ENCODE data around the gene PPP4R2. TPM values are rescaled to one million over a fixed set of nuclear protein-coding genes. Genes with fewer than 3 reads are reported as not detected.
"Not testable (repeated sequence)": the region's sequence is repeated elsewhere in the genome, so short reads cannot be mapped to it uniquely, and the experiment has no call there.

The PPP4R2 gene
- total RNA-seq, 4 donors from 2014 or later, result 32.2 to 57.6 (median 40.2) TPM

- no peak overlapping the region for H3K4me3 ChIP-seq
- 84 to 93% methylated on average over 9 of the region's 10 CpGs for WGBS, 2 donors (ENCODE audit: low coverage in 1 of 2)
- no peaks in the 10 kb centered on the region for H3K36me3 ChIP-seq
- peak overlapping the region in 1 of 4 donors; percentile 99 for H3K27ac ChIP-seq
- peaks cover 0 to 33% (median 19%) of the 10 kb centered on the region in 3 donors for H3K4me1 ChIP-seq
- H3K27me3 ChIP-seq, result no peaks in the 10 kb centered on the region
- TF ChIP-seq POLR2AphosphoS5 (IDR thresholded peaks at IDR 0.05) (no peak), EP300 (IDR thresholded peaks at IDR 0.05) (no peak), POLR2A (IDR thresholded peaks at IDR 0.05) (no peak)
- TF ChIP-seq, protein P1, sequence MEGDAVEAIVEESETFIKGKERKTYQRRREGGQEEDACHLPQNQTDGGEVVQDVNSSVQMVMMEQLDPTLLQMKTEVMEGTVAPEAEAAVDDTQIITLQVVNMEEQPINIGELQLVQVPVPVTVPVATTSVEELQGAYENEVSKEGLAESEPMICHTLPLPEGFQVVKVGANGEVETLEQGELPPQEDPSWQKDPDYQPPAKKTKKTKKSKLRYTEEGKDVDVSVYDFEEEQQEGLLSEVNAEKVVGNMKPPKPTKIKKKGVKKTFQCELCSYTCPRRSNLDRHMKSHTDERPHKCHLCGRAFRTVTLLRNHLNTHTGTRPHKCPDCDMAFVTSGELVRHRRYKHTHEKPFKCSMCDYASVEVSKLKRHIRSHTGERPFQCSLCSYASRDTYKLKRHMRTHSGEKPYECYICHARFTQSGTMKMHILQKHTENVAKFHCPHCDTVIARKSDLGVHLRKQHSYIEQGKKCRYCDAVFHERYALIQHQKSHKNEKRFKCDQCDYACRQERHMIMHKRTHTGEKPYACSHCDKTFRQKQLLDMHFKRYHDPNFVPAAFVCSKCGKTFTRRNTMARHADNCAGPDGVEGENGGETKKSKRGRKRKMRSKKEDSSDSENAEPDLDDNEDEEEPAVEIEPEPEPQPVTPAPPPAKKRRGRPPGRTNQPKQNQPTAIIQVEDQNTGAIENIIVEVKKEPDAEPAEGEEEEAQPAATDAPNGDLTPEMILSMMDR (IDR thresholded peaks at IDR 0.05), result no peak
- no peak for ATAC-seq
- no peaks in the 10 kb centered on the region for H3K9me3 ChIP-seq
These were observed 1.3 kb upstream of the PPP4R2 start for GRCh38 chr3:72995337-72995736.

DNA sequence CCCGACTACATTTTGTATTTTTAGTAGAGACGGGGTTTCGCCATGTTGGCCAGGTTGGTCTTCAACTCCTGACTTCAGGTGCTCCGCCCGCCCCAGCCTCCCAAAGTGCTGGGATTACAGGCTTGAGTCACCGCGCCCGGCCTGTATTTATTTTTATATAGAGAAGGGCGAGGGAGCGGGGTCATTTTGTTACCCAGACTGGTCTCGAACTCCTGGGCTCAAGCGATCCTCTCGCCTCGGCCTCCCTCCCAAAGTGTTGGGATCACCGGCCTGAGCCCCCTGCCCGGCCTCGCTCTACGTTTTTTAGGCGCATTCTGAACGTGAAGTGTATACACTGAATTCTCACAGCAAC is 514 bp upstream of the PPP4R2 start:
- Histone ChIP-seq H3K27ac (peak overlapping the region; percentile 86 to 99 (median 98)), H3K27me3 (no peaks in the 10 kb centered on the region), H3K4me1 (peaks cover 0 to 41% (median 22%) of the 10 kb centered on the region in 3 donors), H3K9me3 (no peaks in the 10 kb centered on the region), H3K4me3 (peak overlapping the region in 1 of 2 donors; percentile 92), H3K36me3 (peaks cover 0 to 3% of the 10 kb centered on the region in 2 donors)
- WGBS, 2 donors (ENCODE audit: low coverage in 1 of 2), result 76 to 79% methylated on average over 15 of the region's 20 CpGs
- TF ChIP-seq, protein P1 (IDR thresholded peaks at IDR 0.05), result no peak
- ATAC-seq, result no peak

GRCh38 chr3:72997421-72997961 is 880 bp downstream of the PPP4R2 start:
- Histone ChIP-seq H3K27me3 (no peaks in the 10 kb centered on the region), H3K27ac (peak overlapping the region; percentile 86 to 99 (median 98)), H3K4me1 (peaks cover 3 to 55% (median 29%) of the 10 kb centered on the region in 3 donors), H3K4me3 (peak overlapping the region; percentile 77 to 92), H3K9me3 (no peaks in the 10 kb centered on the region), H3K36me3 (peaks cover 0 to 15% of the 10 kb centered on the region in 2 donors)
- TF ChIP-seq, protein P1 (IDR thresholded peaks at IDR 0.05), result peak in 2 of 4 experiments; percentile 33 to 54
- TF ChIP-seq EP300 (IDR thresholded peaks at IDR 0.05), result no peak
- no peak for TF ChIP-seq POLR2AphosphoS5 (IDR thresholded peaks at IDR 0.05)
- no peak for ATAC-seq
- 0 to 2% methylated on average over 4 to 8 of the region's 16 CpGs for WGBS, 2 donors (ENCODE audit: low coverage in 1 of 2)

DNA sequence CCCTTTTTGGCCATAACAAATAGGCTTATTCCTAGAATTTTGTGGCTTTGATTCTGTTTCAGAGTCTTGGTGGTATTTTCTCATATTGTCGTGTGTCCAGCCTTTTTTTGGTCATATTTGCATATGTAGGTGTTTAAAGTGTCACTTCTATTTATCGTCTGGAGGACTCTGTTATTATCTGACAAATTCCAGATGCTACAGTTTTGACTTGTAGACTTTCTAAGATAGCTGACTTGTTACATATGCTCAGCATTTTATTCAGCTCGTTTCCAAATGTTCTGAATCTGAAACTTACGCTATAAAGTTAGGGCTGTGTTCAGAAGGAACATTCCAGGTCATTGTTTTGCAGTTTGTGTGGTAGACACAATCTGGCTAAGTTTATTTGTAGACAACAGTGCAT is 1.9 kb downstream of the PPP4R2 start:
- WGBS, 2 donors (ENCODE audit: low coverage in 1 of 2), result 4 to 5% methylated on average over 4 of the region's 4 CpGs
- no peak for ATAC-seq
- TF ChIP-seq POLR2A (IDR thresholded peaks at IDR 0.05), result no peak
- Histone ChIP-seq H3K27me3 (no peaks in the 10 kb centered on the region), H3K36me3 (peaks cover 0 to 15% of the 10 kb centered on the region in 2 donors), H3K9me3 (no peaks in the 10 kb centered on the region), H3K4me3 (peak overlapping the region; percentile 77 to 92), H3K4me1 (peaks cover 3 to 65% (median 30%) of the 10 kb centered on the region in 3 donors), H3K27ac (peak overlapping the region in 2 of 4 donors; percentile 96 to 99)

DNA sequence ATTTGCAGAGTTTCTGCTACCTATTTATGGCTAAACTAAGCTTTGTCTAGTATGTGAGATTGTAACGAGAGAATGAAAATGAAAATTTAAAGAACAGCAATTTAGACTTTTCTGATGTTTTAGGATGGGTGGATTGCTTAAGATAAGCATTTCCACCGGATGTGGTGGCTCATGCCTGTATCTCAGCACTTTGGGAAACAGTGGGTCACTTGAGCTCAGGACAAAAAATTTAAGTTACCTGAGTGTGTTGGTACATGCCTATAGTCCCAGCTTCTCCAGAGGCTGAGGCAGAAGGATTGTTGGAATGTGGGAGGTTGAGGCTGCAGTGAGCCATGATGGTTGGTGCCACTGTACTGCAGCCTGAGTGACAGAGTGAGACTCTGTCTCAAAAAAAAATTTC is 3.3 kb downstream of the PPP4R2 start:
- WGBS, 2 donors (ENCODE audit: low coverage in 1 of 2), result 27 to 41% methylated on average over 2 of the region's 2 CpGs
- ATAC-seq, result no peak
- no peaks in the 10 kb centered on the region for H3K27me3 ChIP-seq

DNA sequence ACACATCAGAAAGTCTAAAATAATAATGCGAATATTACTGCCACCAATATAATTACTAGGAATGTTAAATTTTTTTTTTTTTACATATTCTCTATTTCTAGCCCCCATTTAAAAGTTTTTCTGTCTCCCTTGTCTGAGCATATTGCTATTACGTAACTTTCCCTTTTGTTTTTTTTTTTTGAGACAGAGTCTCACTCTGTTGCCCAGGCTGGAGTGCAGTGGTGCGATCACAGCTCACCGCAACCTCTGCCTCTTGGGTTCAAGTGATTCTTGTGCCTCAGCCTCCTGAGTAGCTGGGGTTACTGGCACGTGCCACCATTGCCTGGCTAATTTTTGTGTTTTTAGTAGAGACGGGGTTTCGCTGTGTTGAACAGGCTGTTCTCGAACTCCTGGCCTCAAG is 6.4 kb downstream of the PPP4R2 start:
- H3K4me3 ChIP-seq, H3K27me3 ChIP-seq, H3K27ac ChIP-seq, ATAC-seq, H3K9me3 ChIP-seq: not testable (repeated sequence)
- Histone ChIP-seq H3K36me3 (peaks cover 0 to 38% of the 10 kb centered on the region in 2 donors), H3K4me1 (peaks cover 3 to 74% (median 26%) of the 10 kb centered on the region in 3 donors)
- 64 to 89% methylated on average over 6 to 8 of the region's 8 CpGs for WGBS, 2 donors (ENCODE audit: low coverage in 1 of 2)

More for the DNA sequence above, 3.3 kb downstream of the PPP4R2 start:
- peaks cover 3 to 76% (median 30%) of the 10 kb centered on the region in 3 donors for H3K4me1 ChIP-seq
- H3K4me3 ChIP-seq, result peak overlapping the region in 1 of 2 donors; percentile 92
- no peak overlapping the region for H3K27ac ChIP-seq
- H3K36me3 ChIP-seq, result peaks cover 0 to 15% of the 10 kb centered on the region in 2 donors
- H3K9me3 ChIP-seq, result no peaks in the 10 kb centered on the region
- TF ChIP-seq, protein P1 (IDR thresholded peaks at IDR 0.05), result no peak
- TF ChIP-seq POLR2A (IDR thresholded peaks at IDR 0.05) (no peak), EP300 (IDR thresholded peaks at IDR 0.05) (no peak), POLR2AphosphoS5 (IDR thresholded peaks at IDR 0.05) (no peak)

Data from gastroesophageal sphincter (tissue), 4 donors.